ENCODE data around the gene ARTN.

The ARTN gene

GRCh38 chr1:43930168-43930948 lies 3.2 kb upstream of the ARTN start:
- FAIRE-seq (no peak), DNase-seq (ENCODE audit: insufficient read length) (no peak)
- TF ChIP-seq POLR2A (IDR thresholded peaks at IDR 0.05; ENCODE audit: low read depth, low read length) (no peak), TAF1 (IDR thresholded peaks at IDR 0.05; ENCODE audit: borderline replicate concordance, low read depth, low read length) (no peak), POLR2AphosphoS5 (IDR thresholded peaks at IDR 0.05; ENCODE audit: low read depth, low read length) (no peak)

GRCh38 chr1:43930949-43931275 lies 2.7 kb upstream of the ARTN start:
- TF ChIP-seq POLR2A (IDR thresholded peaks at IDR 0.05; ENCODE audit: low read depth, low read length) (no peak), POLR2AphosphoS5 (IDR thresholded peaks at IDR 0.05; ENCODE audit: low read depth, low read length) (no peak)
- no peak for FAIRE-seq
- DNase-seq (ENCODE audit: insufficient read length) = no peak

DNA sequence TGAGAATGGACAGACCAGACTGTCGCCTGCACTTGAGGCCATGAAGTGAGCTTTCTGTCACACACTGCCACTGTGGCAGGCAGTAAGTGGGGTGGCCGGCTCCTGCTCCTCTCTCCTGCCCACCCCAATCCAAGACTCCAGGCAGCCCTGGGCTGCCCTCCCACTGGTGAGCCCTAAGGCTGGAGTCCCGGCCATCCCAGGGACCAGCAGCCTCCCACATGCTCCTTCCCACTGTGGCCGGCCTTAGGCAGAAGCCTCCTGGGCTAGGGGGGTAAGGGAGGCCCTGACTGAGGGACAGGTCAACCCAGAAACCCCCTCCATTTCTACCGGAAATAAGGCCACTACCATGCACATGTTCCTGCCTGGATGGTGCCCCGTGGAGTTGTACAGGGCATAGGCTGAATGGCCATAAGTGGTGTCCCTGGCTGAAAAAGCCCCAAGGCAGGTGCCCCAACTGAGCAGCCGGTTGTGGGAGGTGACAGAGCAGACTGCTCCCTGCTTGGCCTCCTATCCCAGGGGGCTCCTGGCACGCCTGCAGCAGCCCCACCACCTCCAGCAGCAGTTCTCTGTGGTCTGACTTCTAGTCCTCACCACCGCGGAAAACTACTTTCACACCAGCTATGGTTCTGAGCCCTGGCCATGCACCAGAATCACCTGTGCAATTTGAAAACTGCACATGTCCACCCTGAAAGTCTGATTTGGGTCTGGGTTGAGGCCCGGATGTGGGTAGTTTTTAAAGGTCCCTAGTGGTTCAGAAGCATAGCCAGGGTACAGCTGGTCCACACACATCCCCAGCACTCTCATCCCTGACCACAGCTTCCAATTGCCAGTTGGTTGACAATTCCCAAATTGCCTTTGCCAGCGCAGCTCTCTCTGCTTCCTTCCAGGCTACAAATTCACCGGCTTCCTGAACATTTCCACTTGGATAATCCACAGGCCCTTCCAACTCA lies 1.6 kb upstream of the ARTN start:
- DNase-seq (ENCODE audit: insufficient read length) (no peak), FAIRE-seq (no peak)
- no peak for TF ChIP-seq POLR2A (IDR thresholded peaks at IDR 0.05; ENCODE audit: low read depth, low read length)
- TF ChIP-seq TAF1 (IDR thresholded peaks at IDR 0.05; ENCODE audit: borderline replicate concordance, low read depth, low read length) = no peak

DNA sequence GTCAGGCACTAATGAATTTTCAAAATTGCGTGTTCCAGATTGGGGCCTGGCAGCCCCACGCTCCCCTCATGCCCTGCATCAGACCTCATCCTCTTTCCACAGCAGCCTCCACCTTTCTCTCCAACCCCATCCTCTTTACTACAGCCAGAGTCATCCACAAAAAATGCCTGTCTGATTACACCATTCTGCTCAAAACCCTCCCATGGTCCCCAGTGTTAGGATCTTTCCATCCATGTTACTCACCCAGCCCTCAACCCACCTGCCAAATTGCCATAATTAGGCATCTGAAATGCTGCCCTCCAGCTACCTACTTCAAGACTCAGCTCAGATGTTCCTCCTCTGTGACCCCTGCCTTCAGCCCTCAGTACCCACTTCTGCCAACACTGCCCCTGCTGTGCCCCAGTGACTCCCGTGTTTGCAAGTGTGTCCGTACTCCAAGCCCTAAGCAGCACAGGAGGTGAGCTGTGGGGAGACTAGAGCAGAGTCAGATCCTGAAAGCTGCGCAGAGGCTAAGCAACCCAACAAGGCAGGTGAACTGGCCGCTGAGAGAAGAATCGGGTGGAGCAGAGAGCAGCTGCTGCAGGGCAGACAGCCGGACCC lies 715 bp upstream of the ARTN start:
- DNase-seq (ENCODE audit: insufficient read length) = no peak
- no peak for TF ChIP-seq POLR2A (IDR thresholded peaks at IDR 0.05; ENCODE audit: low read depth, low read length)
- TF ChIP-seq TAF1 (IDR thresholded peaks at IDR 0.05; ENCODE audit: borderline replicate concordance, low read depth, low read length) = no peak
- TF ChIP-seq POLR2AphosphoS5 (IDR thresholded peaks at IDR 0.05; ENCODE audit: low read depth, low read length) = no peak
- FAIRE-seq = no peak

DNA sequence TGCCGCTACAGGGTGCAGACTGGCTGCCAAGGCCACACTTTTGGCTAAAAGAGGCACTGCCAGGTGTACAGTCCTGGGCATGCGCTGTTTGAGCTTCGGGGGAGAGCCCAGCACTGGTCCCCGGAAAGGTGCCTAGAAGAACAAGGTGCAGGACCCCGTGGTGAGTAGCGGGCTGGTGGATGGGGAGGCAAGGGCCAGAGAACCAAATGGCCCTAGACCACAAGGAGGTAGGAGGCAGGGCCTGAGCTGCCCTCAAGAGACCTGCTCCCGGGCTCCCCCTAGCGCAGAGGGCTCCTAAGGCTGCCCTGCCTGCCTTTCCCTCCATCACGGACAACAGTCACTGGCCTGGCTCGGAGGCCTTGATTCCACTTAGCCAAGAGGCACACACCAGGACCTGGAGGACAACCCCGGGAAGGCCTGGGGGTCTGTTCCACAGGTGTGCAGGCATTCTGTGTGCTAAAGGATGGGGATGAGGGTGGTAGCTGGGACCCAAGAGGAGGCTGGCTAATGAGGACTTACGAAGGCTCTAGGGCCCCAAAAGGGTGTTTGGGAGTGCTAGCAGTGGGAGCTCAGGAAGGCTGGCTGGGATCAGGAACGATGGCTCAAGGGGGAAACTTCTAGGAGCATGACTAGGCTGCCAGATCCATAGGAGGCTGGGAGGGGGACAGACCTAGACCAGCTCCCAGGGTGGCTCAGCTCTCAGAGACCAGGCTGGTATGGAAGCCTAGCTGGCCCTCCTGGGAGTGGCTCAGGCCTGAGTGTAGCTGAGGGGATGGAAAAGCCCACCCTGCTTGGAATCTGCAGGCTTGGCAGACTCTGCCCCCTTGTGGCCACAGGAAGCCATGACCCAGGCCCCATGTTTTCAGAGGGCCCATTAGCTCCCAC lies 742 bp downstream of the ARTN start:
- no peak for TF ChIP-seq TAF1 (IDR thresholded peaks at IDR 0.05; ENCODE audit: borderline replicate concordance, low read depth, low read length)
- no peak for TF ChIP-seq POLR2A (IDR thresholded peaks at IDR 0.05; ENCODE audit: low read depth, low read length)
- no peak for TF ChIP-seq POLR2AphosphoS5 (IDR thresholded peaks at IDR 0.05; ENCODE audit: low read depth, low read length)
- DNase-seq (ENCODE audit: insufficient read length) (peak; percentile 82), FAIRE-seq (peak; percentile 88)

DNA sequence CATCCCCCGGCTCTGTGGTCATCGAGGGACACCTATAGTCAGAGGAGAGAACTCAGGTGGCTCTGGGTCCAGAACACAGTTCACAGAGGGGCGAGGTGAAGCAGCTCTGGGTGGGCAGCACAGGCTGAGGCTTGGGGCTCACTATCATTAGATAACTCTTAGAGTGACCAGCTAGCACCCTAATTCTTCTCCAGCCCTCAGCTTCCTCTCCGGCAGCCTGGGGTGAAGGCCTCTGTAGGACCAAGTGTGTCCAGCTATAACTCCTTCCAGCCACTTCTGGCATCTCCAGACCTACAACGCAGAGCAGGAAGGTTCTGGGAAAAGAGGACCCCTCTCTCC lies 1.4 kb downstream of the ARTN start:
- no peak for FAIRE-seq
- TF ChIP-seq POLR2AphosphoS5 (IDR thresholded peaks at IDR 0.05; ENCODE audit: low read depth, low read length) (no peak), TAF1 (IDR thresholded peaks at IDR 0.05; ENCODE audit: borderline replicate concordance, low read depth, low read length) (no peak), POLR2A (IDR thresholded peaks at IDR 0.05; ENCODE audit: low read depth, low read length) (no peak)
- no peak for DNase-seq (ENCODE audit: insufficient read length)

- FAIRE-seq (no peak), DNase-seq (ENCODE audit: insufficient read length) (no peak)
- no peak for TF ChIP-seq POLR2AphosphoS5 (IDR thresholded peaks at IDR 0.05; ENCODE audit: low read depth, low read length)
- TF ChIP-seq POLR2A (IDR thresholded peaks at IDR 0.05; ENCODE audit: low read depth, low read length) = no peak
- TF ChIP-seq TAF1 (IDR thresholded peaks at IDR 0.05; ENCODE audit: borderline replicate concordance, low read depth, low read length) = no peak
These were observed 2.3 kb downstream of the ARTN start for GRCh38 chr1:43935711-43936427.

- TF ChIP-seq POLR2AphosphoS5 (IDR thresholded peaks at IDR 0.05; ENCODE audit: low read depth, low read length) = no peak
- no peak for TF ChIP-seq POLR2A (IDR thresholded peaks at IDR 0.05; ENCODE audit: low read depth, low read length)
- no peak for DNase-seq (ENCODE audit: insufficient read length)
- FAIRE-seq = peak; percentile 81
These were observed 3.0 kb downstream of the ARTN start for GRCh38 chr1:43936431-43937151.

GRCh38 chr1:43937179-43937865 lies 3.7 kb downstream of the ARTN start:
- FAIRE-seq (no peak), DNase-seq (ENCODE audit: insufficient read length) (no peak)
- no peak for TF ChIP-seq TAF1 (IDR thresholded peaks at IDR 0.05; ENCODE audit: borderline replicate concordance, low read depth, low read length)
- TF ChIP-seq POLR2AphosphoS5 (IDR thresholded peaks at IDR 0.05; ENCODE audit: low read depth, low read length) = no peak
- no peak for TF ChIP-seq POLR2A (IDR thresholded peaks at IDR 0.05; ENCODE audit: low read depth, low read length)

Measured in GM12892 (cell line).